GM12878 (cell line): ENCODE measurements around the gene PYGB.

Source experiments
- ATF7 ChIP-seq: fragments of 450-650 bp; IDR thresholded peaks from 2 replicates; pipeline ENCODE4 v1.6.1; 2016; ENCODE audit warnings: low read depth, mild to moderate bottlenecking
- CTCF ChIP-seq, 3 experiments: IDR thresholded peaks in 2 of 3; conservative IDR thresholded peaks in 1 of 3; 2 replicates each; pipeline ENCODE4 v1.5.1; 2011; ENCODE audit warnings: low read depth in 3 of 3, low read length in 3 of 3, mild to moderate bottlenecking in 3 of 3, control low read depth in 2 of 3, moderate library complexity in 2 of 3, inconsistent platforms in 1 of 3, mixed read lengths in 1 of 3; ENCODE audit not compliant: control insufficient read depth in 2 of 3, insufficient read depth in 1 of 3; ENCODE audit errors: extremely low read depth in 1 of 3
- DPF2 ChIP-seq: fragments of 450-650 bp; IDR thresholded peaks from 2 replicates; pipeline ENCODE4 v1.6.1; 2017; ENCODE audit warnings: mild to moderate bottlenecking
- HDAC2 ChIP-seq: fragments of 200-600 bp; sonication (generic); IDR thresholded peaks from 2 replicates; pipeline ENCODE4 v1.6.1; 2017
- MXI1 ChIP-seq: fragments of 150-350 bp; IDR thresholded peaks from 2 replicates; pipeline ENCODE4 v1.6.1; 2011; ENCODE audit warnings: low read depth, mild to moderate bottlenecking, inconsistent platforms, low read length, improper control_type of control experiment
- NFXL1 ChIP-seq: fragments of 450-650 bp; IDR thresholded peaks from 2 replicates; pipeline ENCODE4 v1.6.1; 2017; ENCODE audit warnings: antibody characterized with exemption, mild to moderate bottlenecking, borderline replicate concordance
- NRF1 ChIP-seq: conservative IDR thresholded peaks from 2 replicates; pipeline ENCODE4 v1.6.1; 2011; ENCODE audit warnings: mild to moderate bottlenecking, low read depth, low read length, improper control_type of control experiment
- POLR2AphosphoS5 ChIP-seq: IDR thresholded peaks from 2 replicates; pipeline ENCODE4 v1.6.1; 2011; ENCODE audit warnings: mild to moderate bottlenecking, low read length, inconsistent platforms
- REST ChIP-seq: IDR thresholded peaks from 2 replicates; pipeline ENCODE4 v1.6.1; 2012; ENCODE audit warnings: mild to moderate bottlenecking, low read depth, low read length
- RFX5 ChIP-seq: IDR thresholded peaks from 2 replicates; pipeline ENCODE4 v1.6.1; 2011; ENCODE audit warnings: low read depth, low read length, improper control_type of control experiment
- SMC3 ChIP-seq: IDR thresholded peaks from 2 replicates; pipeline ENCODE4 v1.6.1; 2011; ENCODE audit warnings: low read length, improper control_type of control experiment, borderline replicate concordance

GRCh38 chr20:25274481-25274880, 26.6 kb downstream of the PYGB start:
- TF ChIP-seq DPF2: no peak
- no peak for TF ChIP-seq NFXL1
- TF ChIP-seq MXI1: no peak
- no peak for TF ChIP-seq RFX5
- TF ChIP-seq SMC3: no peak
- no peak for TF ChIP-seq ATF7
- TF ChIP-seq CTCF (IDR thresholded peaks at IDR 0.05 in 2 of 3, conservative IDR thresholded peaks at IDR 0.05 in 1 of 3; ENCODE audit: control insufficient read depth in 2 of 3, extremely low read depth in 1 of 3, insufficient read depth in 1 of 3, low read depth in 3 of 3, low read length in 3 of 3): no peak
- TF ChIP-seq REST: no peak
- TF ChIP-seq POLR2AphosphoS5: no peak
- no peak for TF ChIP-seq HDAC2
- TF ChIP-seq NRF1: no peak
